NCI-H1417 treated with DMSO at 0.1 percent for 48 hours (cell line): Measurements from ENCODE around the gene PAX8.
"Not testable (repeated sequence)": the region's sequence is repeated elsewhere in the genome, so short reads cannot be mapped to it uniquely, and the experiment has no call there.

Experiments used
- DNase-seq: peaks from one replicate; lab custom pipeline; 2025; lab: John Stamatoyannopoulos, UW

The PAX8 gene

GRCh38 chr2:113236367-113237159 is 42.2 kb downstream of the PAX8 start:
- DNase-seq: no peak

DNA sequence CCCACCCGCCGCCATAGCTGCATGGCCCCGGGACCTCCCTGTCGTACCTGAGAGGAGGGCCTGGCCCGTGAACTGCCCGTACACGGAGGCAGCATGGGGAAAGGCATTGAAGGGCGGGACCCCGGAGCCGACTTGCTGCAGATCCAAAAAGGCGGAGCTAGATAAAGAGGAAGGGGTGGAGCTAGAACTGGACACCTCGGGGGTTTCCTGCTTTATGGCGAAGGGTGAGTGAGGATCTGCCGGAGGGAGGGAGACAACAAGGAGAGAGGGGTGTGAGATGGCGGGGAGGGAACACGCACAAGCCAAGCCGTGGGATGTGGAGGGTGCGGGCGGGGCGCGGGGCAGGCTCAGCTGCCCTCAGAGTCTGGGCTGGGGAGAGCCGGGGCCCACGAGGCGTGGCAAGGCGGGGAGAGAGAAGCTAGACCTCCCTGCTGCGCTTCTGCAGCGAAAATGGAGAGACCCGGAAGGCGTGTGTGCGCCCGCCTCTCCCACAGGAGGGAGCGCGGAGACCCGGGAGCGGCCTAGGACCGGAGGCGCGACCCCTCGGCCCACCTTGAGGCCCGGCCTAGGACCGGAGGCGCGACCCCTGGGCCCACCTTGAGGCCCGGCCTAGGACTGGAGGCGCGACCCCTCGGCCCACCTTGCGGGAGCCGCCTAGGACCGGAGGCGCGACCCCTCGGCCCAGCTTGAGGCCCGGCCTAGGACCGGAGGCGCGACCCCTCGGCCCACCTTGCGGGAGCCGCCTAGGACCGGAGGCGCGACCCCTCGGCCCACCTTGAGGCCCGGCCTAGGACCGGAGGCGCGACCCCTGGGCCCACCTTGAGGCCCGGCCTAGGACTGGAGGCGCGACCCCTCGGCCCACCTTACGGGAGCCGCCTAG is 43.1 kb downstream of the PAX8 start:
- DNase-seq: not testable (repeated sequence)

DNA sequence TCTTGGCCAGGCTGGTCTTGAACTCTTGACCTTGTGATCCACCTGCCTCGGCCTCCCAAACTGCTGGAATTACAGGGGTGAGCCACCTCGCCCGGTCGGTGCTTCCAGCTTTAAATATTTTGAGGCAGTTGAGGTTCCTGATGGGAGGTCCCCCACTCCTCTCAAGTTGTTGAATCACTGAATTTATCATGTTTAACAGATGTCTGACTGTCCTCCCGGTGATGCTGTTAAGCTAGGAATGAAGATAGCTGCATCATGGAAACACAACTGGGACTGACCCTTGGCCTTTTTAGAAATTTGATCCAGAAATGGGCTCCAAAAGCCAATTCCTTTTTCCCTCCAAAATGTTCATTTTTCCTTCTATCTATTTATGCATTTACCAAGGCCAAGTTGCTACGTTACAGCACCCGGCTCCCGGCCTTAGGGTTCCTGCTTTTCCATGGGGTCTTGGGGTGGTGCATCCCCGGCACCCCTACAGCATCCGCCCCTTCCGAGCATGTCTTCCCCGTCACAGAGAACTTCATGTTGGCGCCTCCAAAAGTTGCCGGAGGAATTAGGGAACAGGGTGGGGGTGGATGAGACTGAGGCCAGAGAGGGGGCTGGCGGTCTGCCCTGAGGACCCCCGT is 43.9 kb downstream of the PAX8 start:
- DNase-seq: no peak

GRCh38 chr2:113233593-113234550 is 44.8 kb downstream of the PAX8 start:
- DNase-seq: no peak

GRCh38 chr2:113232740-113233139 is 46.0 kb downstream of the PAX8 start:
- no peak for DNase-seq

DNA sequence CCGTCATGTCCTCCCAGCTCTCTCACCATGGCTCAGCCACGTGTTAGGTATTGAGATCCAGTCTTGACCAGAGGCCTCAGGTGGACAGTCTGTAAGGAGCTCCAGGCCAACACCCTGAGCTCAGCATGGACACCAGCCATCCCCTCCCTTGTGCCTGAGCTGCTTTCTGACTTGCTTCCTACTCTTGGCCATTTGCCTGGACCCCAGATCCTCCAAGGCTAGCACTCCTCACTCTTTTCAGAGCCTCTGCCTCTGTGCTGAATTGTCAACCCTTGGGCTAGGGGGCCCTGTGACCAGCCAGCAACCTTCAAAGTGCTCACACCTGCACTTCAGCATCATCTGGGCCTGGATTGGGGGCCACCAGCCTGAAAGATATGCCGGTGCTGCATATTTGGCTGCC is 46.6 kb downstream of the PAX8 start:
- no peak for DNase-seq

DNA sequence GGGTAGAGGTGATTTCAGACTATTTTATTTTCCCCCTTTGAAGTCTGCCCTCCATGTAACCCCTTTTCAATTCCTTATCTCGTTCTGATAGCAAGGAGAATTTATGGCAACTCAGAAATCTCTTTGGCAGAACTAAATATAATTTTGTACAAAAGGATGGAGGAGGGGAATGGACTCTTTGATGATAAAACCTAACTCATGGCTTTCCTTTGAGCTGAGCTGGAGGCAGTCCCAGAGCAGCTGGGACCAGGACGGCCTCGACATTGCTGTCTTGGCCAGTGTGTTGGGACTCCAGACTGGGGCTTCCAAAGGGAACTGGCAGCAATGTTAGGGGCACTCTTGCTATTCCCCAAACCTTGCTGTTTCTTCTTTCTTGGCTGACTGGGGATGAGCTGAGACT is 47.7 kb downstream of the PAX8 start:
- DNase-seq: no peak

DNA sequence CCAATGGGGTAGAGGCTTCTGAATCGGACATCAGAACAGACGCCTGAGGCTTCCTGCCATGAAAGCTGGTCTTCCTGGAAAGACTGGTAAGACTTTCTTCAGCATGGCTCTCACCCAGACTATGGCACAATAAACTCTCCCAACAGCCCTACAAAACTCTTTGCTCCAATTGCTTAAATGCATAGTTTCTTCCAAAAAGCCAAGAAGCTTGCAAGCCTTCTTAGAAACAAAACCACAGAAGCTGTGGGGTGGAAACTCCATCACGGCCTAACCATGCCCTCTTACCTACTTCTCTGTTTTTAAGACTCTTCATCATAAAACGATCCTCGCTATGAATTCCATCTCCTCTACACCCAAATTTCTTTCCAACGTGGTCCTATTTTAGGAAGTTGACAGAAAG is 48.2 kb downstream of the PAX8 start:
- DNase-seq: no peak

DNA sequence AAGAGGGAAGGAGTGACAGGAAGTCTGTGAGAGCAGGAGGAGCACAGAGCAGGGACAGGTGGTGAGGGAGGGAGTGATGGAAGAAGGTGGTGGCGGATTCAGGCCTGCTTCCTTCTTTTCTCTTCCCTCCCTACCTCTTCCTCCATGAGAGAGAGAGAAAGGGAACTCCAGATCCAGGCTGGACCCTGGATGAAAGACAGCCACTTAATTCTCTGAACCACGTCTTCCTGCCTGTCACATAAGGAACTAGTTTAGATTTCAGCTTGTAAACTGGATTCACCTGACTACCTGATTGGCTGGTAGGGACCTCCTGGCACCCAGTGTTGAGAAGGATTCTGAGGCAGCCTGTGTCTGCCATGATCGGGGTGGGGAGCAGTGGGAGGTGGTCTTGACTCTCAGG is 48.9 kb downstream of the PAX8 start:
- DNase-seq: no peak

DNA sequence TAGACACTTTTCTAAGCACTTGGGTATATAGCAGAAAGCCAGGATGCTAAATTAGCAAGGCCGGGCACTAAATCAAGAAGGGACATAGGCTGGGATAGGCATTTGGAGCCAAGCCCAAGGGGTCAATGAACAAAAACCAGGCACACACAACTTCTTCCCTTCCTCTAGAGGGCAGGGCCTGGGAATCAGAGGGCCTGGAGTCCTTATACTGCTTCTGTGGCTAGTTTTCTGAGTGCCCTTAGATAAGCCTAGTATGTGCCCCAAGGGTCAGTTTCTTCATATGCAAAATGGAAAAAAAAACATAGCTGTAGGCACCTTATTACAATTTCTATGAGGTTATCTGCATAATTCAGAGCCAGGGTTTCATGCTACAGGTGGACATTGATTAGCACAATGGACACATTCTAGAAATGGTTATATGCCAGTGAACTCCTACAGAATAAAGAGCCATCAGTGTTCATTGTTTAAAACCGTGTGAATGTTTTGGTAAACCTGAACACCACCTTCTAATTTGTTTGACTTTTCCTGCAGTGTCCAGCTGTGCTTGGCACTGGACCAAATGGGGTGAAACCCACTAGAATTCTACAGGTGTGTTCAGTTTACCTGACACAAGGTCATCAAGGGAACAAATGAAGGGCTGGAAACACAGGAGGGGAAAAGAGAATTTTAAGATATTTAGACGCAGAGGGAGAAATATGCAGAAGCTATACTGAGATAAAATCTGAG is 49.6 kb downstream of the PAX8 start:
- DNase-seq: peak; percentile 31

DNA sequence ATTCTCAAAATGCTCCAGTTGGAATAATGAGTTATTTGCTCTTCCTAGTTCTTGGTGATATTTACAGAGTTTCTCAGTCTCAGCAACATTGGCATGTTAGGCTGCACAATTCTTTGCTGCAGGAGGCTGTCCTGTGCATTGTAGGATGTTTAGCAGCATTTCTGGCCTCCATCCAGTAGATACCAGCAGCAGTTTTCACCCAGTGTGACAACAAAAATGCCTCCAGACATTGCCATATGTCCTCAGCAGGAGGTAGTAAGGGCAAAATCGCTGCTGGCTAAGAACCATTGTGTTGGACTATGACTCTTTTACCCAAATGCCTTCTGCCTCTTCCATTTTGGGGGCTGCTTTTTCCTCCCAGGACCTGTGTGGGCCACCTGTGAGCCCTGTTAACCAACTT is 50.4 kb downstream of the PAX8 start:
- no peak for DNase-seq

GRCh38 chr2:113227698-113228097 is 51.0 kb downstream of the PAX8 start:
- DNase-seq: no peak

GRCh38 chr2:113227290-113227689 is 51.4 kb downstream of the PAX8 start:
- DNase-seq: no peak

DNA sequence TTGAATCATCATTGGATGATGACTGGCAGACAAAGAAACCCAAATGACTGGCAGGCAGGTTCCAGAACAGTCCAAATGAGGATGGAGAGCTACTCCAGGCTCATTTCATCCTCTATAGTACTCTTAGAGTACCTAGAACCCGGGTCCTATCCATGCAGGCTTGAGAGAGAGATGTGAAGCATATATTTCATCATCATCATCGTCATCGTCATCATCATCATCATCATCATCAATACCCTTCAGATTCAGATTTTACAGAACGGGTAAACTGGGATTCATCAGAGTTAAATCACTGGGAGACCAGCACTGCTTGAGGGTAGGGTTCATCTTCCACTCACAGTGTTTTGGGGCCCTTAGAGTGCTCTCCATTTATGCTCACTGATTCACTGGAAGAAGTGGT is 52.3 kb downstream of the PAX8 start:
- no peak for DNase-seq

- peak; percentile 67 for DNase-seq
Observed at GRCh38 chr2:113225263-113226259, 53.2 kb downstream of the PAX8 start.

DNA sequence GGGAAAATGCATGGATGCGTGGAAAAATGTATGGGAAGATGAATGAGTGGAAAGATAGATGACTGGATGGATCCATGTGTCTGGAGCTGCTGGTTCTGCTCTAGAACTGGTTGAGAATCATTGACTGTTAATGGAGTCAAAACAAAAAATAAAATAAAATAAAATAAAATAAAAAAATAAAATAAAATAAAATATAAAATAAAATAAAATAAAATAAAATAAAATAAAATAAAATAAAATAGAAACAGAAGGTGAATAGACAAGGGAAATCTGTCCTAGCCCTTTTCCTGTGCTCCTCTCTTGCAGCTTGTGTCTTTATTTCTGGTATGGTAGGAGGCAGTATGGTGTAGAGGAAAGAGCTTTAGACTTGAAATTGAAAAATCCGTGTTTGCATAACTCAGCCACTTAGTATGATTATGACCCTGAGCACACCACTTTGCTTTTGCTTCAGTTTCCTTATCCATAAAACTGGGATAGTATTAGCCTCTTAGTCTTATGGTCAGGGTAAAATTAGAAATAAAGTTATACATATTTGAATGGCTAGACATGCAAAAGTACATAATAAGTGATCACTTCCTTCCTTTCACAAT is 54.0 kb downstream of the PAX8 start:
- no peak for DNase-seq

GRCh38 chr2:113223813-113224212 is 54.9 kb downstream of the PAX8 start:
- no peak for DNase-seq

DNA sequence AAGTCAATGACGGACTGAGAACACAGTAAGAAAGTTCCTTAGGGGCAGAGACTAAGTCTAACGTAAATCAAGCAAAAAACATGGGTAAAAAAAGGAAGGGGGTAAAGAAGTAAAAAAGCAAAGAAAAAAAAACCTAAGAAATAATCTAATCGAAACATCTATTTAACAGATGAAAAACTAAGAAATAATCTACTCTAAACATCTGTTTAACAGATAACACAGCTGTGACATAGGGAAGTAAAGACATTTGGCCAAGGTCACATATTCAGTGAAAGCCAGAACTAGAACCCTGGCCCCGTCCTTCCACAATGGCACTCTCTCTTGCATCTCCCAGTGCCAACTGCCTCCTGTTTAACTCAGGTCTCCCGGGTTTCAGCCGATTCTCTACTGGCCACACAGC is 56.9 kb downstream of the PAX8 start:
- DNase-seq: no peak

- DNase-seq: no peak
Observed at GRCh38 chr2:113220970-113221708, 57.6 kb downstream of the PAX8 start.
